DND-41 (cell line): ENCODE data around the gene PSORS1C1.

Source experiments
- CTCF ChIP-seq: IDR thresholded peaks from 2 replicates; pipeline ENCODE4 v1.5.1; 2012; ENCODE audit warnings: borderline replicate concordance, low read length, moderate library complexity, mild to moderate bottlenecking; ENCODE audit not compliant: poor library complexity, severe bottlenecking; ENCODE audit errors: extremely low read depth
- EZH2 ChIP-seq: IDR thresholded peaks from 3 replicates; pipeline ENCODE4 v1.6.1; 2012; ENCODE audit warnings: borderline replicate concordance, low read depth, mild to moderate bottlenecking, moderate library complexity, low read length, inconsistent platforms; ENCODE audit not compliant: severe bottlenecking

- TF ChIP-seq CTCF (no peak), EZH2 (no peak)
These were observed 11.2 kb downstream of the PSORS1C1 start for GRCh38 chr6:31125586-31126363.
